LNCaP clone FGC (cell line): Measurements from ENCODE around the gene NEMP1.

Source experiments
- DNase-seq: peaks from one replicate; pipeline ENCODE4 v3.0.0-alpha.2; 2011; ENCODE audit warnings: low read depth
- H3K4me3 ChIP-seq: 2 replicates; pipeline ENCODE4 v1.5.1; 2011; ENCODE audit warnings: mild to moderate bottlenecking, low read depth, low read length, control low read depth
- TF ChIP-seq, protein P1 (sequence below): IDR thresholded peaks from 2 replicates; pipeline ENCODE4 v1.5.1; 2012; ENCODE audit warnings: mild to moderate bottlenecking; ENCODE audit not compliant: control insufficient read depth, insufficient read depth; ENCODE audit errors: extremely low read depth

NEMP1 gene

DNA sequence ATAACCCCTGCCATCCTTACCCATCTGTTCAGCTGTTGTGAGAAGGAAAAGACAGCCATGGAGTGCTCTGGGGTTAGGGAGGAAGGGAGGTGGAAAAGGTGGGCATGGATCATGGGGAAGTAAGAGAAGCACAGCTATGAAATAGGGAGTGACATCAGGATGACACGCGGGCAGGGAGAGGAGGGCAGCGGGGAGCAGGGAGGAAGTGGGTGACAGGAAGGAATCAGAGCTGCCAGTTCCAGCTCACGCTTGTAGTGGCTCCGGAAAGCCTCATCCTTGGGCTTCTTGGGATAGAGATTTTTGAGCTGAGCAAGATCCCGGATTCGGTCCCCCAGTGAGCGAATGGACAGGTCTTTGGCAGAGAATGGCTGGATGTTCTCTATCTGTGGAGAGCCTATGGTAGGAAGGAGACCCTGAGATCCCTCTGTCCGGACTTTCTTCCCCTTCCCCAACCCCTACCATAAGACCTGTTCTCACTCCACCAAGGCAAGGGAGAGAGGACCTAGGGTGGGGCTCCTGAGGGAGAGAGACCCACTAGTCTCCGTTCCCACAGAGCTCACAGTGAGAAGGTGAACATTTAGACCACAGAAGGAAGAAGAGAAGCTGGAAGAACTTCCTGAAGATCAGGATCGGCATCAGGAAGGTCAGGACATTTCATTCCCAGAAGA is 20.6 kb upstream of the NEMP1 start:
- no peak overlapping the region for H3K4me3 ChIP-seq
- TF ChIP-seq, protein P1, sequence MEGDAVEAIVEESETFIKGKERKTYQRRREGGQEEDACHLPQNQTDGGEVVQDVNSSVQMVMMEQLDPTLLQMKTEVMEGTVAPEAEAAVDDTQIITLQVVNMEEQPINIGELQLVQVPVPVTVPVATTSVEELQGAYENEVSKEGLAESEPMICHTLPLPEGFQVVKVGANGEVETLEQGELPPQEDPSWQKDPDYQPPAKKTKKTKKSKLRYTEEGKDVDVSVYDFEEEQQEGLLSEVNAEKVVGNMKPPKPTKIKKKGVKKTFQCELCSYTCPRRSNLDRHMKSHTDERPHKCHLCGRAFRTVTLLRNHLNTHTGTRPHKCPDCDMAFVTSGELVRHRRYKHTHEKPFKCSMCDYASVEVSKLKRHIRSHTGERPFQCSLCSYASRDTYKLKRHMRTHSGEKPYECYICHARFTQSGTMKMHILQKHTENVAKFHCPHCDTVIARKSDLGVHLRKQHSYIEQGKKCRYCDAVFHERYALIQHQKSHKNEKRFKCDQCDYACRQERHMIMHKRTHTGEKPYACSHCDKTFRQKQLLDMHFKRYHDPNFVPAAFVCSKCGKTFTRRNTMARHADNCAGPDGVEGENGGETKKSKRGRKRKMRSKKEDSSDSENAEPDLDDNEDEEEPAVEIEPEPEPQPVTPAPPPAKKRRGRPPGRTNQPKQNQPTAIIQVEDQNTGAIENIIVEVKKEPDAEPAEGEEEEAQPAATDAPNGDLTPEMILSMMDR: no peak
- no peak for DNase-seq

DNA sequence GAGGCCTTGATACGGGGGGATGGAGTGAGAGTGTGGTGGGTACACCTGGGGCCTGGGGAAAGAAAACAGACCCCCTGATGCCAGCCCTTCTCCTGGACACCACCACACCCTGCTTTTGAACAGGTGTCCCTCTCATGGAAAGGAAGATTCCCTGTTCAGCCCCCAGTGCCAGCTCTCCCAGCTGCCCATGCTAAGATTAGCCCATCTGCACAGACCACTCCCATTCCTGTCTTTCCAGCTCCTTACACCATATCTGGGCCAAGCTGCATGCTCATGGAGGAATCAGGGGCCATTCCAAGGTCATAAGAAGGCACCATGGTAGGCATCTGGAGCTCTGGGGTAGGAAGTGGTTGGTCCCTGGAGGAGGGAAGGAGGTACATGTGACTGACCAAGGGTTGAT is 20.0 kb upstream of the NEMP1 start:
- DNase-seq: no peak
- no peak overlapping the region for H3K4me3 ChIP-seq
- TF ChIP-seq, protein P1: no peak

DNA sequence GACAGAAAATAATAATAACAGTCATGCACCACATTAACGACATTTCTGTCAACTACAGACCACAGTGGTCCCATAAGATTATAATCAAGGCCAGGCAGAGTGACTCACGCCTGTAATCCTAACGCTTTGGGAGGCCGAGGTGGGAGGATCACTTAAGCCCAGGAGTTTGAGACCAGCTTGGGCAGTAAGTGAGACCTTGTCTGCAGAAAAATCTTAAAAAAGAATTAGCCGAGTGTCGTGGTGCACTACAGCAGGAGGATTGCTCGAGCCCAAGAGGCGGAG is 18.9 kb upstream of the NEMP1 start:
- DNase-seq: no peak
- no peak overlapping the region for H3K4me3 ChIP-seq
- TF ChIP-seq, protein P1: no peak

DNA sequence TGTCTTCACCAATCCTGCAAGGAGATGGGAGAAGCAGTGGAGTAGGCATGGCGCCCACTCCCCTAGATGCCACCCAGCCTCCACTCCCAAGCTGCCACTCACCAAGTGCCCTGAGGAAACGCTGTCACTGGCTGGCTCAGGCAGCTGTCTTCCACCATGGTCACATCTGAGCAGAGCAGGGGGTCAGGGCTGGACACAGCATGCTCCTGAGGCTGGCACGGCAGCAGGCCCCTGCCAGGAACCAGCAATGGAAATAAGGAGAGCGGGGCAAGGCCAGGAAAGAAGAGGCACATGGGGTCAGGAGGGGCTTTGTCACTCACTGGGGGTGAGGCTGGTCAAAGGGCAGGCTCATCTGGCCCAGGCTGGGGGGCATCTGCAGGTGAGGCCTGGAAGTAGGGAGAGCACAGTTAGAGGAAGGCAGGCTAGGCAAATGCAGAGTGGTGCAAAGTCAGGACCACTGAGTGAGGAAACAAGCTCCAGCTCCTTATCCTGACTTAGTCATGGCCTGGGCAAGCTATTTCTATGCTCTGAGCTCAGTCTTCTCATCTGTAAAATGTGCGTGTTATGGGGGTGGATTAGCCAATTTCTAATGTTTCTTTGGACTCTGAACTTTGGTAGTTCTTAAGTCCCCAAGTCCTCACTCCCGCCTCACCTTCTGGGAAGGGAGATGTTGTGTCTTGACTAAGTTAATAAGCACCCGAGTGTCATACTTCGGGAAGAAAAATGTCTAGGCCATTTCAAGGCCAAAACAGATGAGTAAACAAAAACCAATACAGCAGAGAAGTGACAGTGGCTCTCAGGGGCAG is 18.4 kb upstream of the NEMP1 start:
- no peak overlapping the region for H3K4me3 ChIP-seq
- DNase-seq: no peak
- TF ChIP-seq, protein P1: no peak

DNA sequence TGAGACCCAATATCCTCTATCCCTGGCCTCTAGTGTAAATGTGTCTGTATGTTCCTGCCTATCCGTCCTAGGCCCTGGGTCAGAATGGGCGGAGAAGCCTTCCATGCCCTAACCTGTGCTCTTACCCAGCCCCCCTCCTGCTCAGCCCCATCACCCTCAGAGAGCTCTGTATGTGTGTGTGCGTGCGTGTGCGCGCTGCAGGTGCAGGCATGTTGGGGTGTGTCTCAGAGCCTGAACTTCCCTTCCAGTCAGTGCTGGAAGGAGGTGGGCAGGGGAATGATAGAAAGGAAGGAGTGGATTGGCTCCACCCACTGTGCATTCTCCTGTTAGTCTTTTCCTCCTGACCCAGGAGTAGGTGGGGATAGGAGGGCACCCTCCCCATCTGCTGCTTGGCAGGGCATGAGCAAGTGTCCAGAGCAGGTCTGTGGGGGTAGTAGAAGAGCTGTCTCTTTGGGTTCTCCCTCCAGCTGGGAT is 17.5 kb upstream of the NEMP1 start:
- no peak for DNase-seq
- TF ChIP-seq, protein P1: no peak

DNA sequence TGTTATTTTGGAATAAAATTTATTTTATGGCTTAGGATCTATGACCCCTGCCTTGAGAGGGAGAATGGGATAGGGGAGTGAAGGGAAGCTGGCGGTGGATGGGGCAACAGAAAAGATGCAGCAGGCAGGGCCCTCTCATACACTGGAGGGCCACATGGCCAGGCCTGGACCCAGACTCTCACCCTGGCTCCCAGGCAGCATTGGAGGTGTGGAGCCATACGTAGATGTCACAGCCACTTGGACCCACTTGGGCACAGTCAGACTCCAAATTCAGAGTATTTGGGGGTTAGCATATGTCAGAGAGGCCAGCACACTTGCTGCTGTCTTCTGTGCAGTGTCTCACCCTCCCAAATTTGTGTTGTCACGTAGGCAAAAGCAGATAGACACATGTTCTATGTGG is 16.8 kb upstream of the NEMP1 start:
- TF ChIP-seq, protein P1: no peak
- H3K4me3 ChIP-seq: no peak overlapping the region
- no peak for DNase-seq

More for the DNA sequence above, 17.5 kb upstream of the NEMP1 start:
- no peak overlapping the region for H3K4me3 ChIP-seq
